ENCODE data around the gene RASL11A.

- no peak for TF ChIP-seq CTCF (IDR thresholded peaks at IDR 0.05)
- TF ChIP-seq POLR2A (IDR thresholded peaks at IDR 0.05), result no peak
These were observed 25.0 kb upstream of the RASL11A start for GRCh38 chr13:27245610-27246009.
